Right lobe of liver (tissue), 6 donors: Measurements from ENCODE around the gene EYA2. TPM values are rescaled to one million over a fixed set of nuclear protein-coding genes. Genes with fewer than 3 reads are reported as not detected.

Experiments used
- ATAC-seq, 4 donors: fragments of 200-7000 bp; cut with Tn5 transposase; one replicate each; pipeline ENCODE4 v1.9.1; 2020; ENCODE audit warnings: mild to moderate bottlenecking in 4 of 4, moderate library complexity in 4 of 4
- DNase-seq, 3 donors: peaks; one replicate each; pipeline ENCODE4 v3.0.0-alpha.2; 2020
- H3K27ac ChIP-seq, 3 donors: fragments of 200-600 bp; one replicate each; pipeline ENCODE4 v1.8.0; 2022
- H3K27me3 ChIP-seq, 2 donors: fragments of 200-600 bp; one replicate each; pipeline ENCODE4 v1.8.0; 2022
- H3K36me3 ChIP-seq, 4 donors: fragments of 200-600 bp; sonication (generic) in 1 of 4; one replicate each; pipeline versions ENCODE4 v1.5.1 to v1.8.0; 2017 to 2022; ENCODE audit warnings: control low read depth in 1 of 4
- H3K4me1 ChIP-seq, 4 donors: fragments of 200-600 bp; sonication (generic) in 1 of 4; one replicate each; pipeline versions ENCODE4 v1.5.1 to v1.8.0; 2017 to 2022; ENCODE audit warnings: control low read depth in 1 of 4
- H3K4me3 ChIP-seq, 3 donors: fragments of 200-600 bp; one replicate each; pipeline ENCODE4 v1.8.0; 2022
- H3K9me3 ChIP-seq, 4 donors: fragments of 200-600 bp; sonication (generic) in 1 of 4; one replicate each; pipeline versions ENCODE4 v1.5.1 to v1.8.0; 2017 to 2022; ENCODE audit warnings: control low read depth in 1 of 4
- POLR2A ChIP-seq: fragments of 450-650 bp; IDR thresholded peaks from one replicate; pipeline ENCODE4 v1.6.1; 2017; ENCODE audit warnings: antibody characterized with exemption, mild to moderate bottlenecking
- WGBS: methylation state at CpG from one replicate; pipeline ENCODE4 v1.1.6; 2018; ENCODE audit warnings: low coverage, low lambda C conversion rate; ENCODE audit not compliant: insufficient coverage; ENCODE audit errors: missing lambda C conversion rate; 5-methylcytosine and 5-hydroxymethylcytosine counted together
- intact Hi-C, 2 donors: fragments of 100-400 bp; cut with DNase I; formaldehyde crosslinking; loops; one replicate each; pipeline versions ENCODE4 v1.11.2 to v1.14.1; 2022
- total RNA-seq, 6 experiments: library from RNA; depleted of rRNA in 2 of 6; stranded (reverse); fragments of >200 nt in 2 of 6; fragmentation: NEBNext Ultra II Directional in 3 of 6; extraction: Animal tissue kit (Norgen Biotek cat#: 25700) in 3 of 6; gene quantifications; one replicate each; pipeline versions ENCODE4 v1.1.0 to v1.2.4, GENCODE V29; 2016 to 2023
- TF ChIP-seq, protein P1 (sequence below), 4 donors: fragments of 200-600 bp in 3 of 4; fragments of 450-650 bp in 1 of 4; IDR thresholded peaks; one replicate each; pipeline versions ENCODE4 v1.5.1 to v1.8.0; 2016 to 2022; ENCODE audit warnings: antibody characterized with exemption in 4 of 4, mild to moderate bottlenecking in 2 of 4
- donor health status: DM: no; HTN: yes; CAD: no.
- donor health status: DM: no; HTN: no; CAD: no.
- donor health status: DM: no; HTN: no; CAD: no.
- donor health status: DM: no; HTN: yes; CAD: no.
- donor health status: DM: no; HTN: yes; CAD: no.

The EYA2 gene
- total RNA-seq, 6 experiments from 2014 or later, result 0.12 to 3.0 (median 0.49) TPM

DNA sequence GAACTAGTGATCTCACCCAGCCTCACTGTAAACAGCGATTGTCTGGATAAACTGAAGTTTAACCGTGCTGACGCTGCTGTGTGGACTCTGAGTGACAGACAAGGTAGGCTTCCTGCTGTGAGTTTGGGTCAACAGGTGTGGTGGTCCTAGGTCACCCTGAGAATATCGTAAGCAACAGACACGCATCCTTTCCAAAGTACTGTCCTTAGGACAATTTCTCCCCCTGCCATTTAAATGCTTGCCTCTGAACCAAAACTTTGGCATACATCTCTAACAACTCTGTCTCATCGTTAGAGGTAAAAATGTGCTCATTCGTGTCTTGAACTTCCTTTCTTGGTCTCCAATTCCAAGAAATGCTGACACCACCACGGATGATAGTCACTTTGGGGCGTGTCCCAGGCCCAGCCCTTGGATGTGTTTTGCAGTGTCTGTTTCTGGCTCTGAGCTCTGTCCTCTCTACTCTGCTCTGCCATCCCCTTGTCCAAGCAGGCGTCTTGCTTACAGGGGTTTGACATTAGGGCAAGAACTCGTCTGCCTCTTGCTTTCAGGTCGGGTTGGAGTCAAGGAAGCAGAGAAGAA is 95.5 kb downstream of the EYA2 start:
- 23% methylated on average over 12 of the region's 12 CpGs for WGBS
- no peak for ATAC-seq
- no peak for TF ChIP-seq POLR2A
- TF ChIP-seq, protein P1, sequence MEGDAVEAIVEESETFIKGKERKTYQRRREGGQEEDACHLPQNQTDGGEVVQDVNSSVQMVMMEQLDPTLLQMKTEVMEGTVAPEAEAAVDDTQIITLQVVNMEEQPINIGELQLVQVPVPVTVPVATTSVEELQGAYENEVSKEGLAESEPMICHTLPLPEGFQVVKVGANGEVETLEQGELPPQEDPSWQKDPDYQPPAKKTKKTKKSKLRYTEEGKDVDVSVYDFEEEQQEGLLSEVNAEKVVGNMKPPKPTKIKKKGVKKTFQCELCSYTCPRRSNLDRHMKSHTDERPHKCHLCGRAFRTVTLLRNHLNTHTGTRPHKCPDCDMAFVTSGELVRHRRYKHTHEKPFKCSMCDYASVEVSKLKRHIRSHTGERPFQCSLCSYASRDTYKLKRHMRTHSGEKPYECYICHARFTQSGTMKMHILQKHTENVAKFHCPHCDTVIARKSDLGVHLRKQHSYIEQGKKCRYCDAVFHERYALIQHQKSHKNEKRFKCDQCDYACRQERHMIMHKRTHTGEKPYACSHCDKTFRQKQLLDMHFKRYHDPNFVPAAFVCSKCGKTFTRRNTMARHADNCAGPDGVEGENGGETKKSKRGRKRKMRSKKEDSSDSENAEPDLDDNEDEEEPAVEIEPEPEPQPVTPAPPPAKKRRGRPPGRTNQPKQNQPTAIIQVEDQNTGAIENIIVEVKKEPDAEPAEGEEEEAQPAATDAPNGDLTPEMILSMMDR (IDR thresholded peaks at IDR 0.05), result no peak

DNA sequence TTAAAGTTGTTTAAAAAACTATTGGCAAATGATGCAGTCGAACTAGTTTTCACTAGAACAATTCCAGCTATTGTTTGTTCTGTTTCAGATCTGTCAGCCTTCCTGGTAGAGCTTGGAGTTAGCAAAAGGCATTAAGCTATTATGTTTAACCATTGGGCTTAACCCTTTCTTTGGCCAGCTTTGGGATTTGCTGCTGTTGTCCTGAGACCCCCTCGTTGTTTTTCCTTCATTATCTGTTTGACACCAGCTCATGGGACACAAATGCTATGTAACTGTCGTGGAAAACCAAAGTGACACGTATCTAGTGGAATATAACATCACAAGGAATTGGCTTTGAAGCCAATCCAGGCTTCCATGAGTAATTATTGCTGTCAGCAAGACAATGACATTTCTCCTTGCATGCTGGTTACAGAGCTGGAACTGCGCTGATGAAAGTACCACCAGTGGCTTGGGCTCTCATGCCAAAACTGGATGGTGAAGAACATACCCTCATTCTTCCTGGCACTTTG is 96.0 kb downstream of the EYA2 start:
- no peak overlapping the region for H3K27ac ChIP-seq
- no peaks in the 10 kb centered on the region for H3K4me1 ChIP-seq
- no peaks in the 10 kb centered on the region for H3K27me3 ChIP-seq
- intact Hi-C loops, result no loop called here
- TF ChIP-seq, protein P1 (IDR thresholded peaks at IDR 0.05), result no peak
- no peak for TF ChIP-seq POLR2A
- DNase-seq, result no peak
- H3K4me3 ChIP-seq, result no peak overlapping the region
- no peak for ATAC-seq
- 37% methylated on average over 5 of the region's 5 CpGs for WGBS
- H3K9me3 ChIP-seq, result no peaks in the 10 kb centered on the region
- H3K36me3 ChIP-seq, result no peaks in the 10 kb centered on the region

More for the DNA sequence above, 95.5 kb downstream of the EYA2 start:
- Histone ChIP-seq H3K27me3 (no peaks in the 10 kb centered on the region), H3K36me3 (no peaks in the 10 kb centered on the region), H3K4me3 (no peak overlapping the region), H3K4me1 (no peaks in the 10 kb centered on the region), H3K9me3 (no peaks in the 10 kb centered on the region), H3K27ac (no peak overlapping the region)
- no peak for DNase-seq
- intact Hi-C loops, result no loop called here

DNA sequence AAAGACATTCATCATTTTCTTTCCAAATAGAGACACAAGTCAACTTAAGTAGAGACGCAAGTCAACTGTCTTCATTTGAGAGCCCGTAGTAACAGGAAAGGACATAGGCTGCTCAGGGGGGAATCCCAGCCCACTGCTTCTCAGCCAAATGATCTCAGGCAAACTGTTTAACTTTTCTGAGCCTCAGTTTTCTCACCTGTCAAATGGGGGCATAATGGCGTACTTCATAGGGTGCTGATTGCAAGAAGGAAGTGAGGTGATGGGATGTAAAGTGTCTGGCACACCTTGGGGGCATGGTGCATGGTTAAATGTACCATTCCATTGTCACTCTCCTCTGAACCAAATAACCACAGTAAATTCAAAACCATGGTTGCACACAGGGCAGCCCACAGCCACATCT is 96.5 kb downstream of the EYA2 start:
- Histone ChIP-seq H3K36me3 (no peaks in the 10 kb centered on the region), H3K9me3 (no peaks in the 10 kb centered on the region), H3K4me1 (no peaks in the 10 kb centered on the region), H3K27ac (no peak overlapping the region), H3K27me3 (no peaks in the 10 kb centered on the region), H3K4me3 (no peak overlapping the region)
- intact Hi-C loops, result no loop called here
- WGBS, result 88% methylated on average over 3 of the region's 3 CpGs
- DNase-seq (no peak), ATAC-seq (no peak)
- TF ChIP-seq POLR2A, result no peak
- TF ChIP-seq, protein P1 (IDR thresholded peaks at IDR 0.05), result no peak

DNA sequence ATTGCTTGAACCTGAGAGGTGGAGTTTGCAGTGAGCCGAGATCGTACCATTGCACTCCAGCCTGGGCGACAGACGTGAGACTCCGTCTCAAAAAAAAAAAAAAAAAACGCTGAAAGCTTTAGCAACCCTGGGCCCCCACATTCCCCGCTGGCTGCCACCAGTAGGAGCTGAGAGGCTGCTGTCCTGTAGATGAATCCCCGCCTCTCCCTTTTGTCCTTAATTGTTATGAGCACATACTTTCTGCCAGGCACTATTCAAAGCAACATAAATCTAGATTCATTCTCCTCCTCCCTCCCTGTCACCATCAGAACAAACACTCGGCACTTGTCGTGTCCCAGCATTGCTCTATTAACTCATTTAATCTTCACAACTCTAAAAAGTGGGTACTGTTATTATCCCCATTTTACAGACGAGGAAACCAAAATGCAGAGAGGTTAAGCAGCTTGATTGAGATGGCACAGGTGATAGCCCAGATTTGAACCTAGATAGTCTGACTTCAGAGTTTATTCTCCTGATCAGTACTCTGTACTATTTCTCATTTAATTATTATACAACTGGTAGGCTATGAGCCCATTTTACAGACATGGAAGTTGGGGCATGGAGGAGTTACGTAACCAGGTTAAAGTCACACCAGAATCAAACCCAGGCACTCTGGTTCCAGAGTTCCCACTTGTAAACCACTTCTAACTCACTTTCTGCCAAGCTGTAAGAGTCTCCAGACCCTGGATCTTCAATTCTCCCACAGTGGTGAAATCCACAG is 97.4 kb downstream of the EYA2 start:
- H3K36me3 ChIP-seq, result no peaks in the 10 kb centered on the region
- intact Hi-C loops, result no loop called here
- WGBS, result 71% methylated on average over 7 of the region's 12 CpGs
- no peak for ATAC-seq
- no peaks in the 10 kb centered on the region for H3K4me1 ChIP-seq
- H3K4me3 ChIP-seq, result no peak overlapping the region
- no peak for DNase-seq
- H3K27me3 ChIP-seq, result no peaks in the 10 kb centered on the region
- no peaks in the 10 kb centered on the region for H3K9me3 ChIP-seq
- no peak overlapping the region for H3K27ac ChIP-seq
- TF ChIP-seq, protein P1 (IDR thresholded peaks at IDR 0.05), result no peak
- TF ChIP-seq POLR2A, result no peak
